Measurements from ENCODE around the gene AGAP9.
"Not testable (repeated sequence)": the region's sequence is repeated elsewhere in the genome, so short reads cannot be mapped to it uniquely, and the experiment has no call there.

- not testable (repeated sequence) for TF ChIP-seq FOSL1 (IDR thresholded peaks at IDR 0.05; ENCODE audit: insufficient read depth, low read depth, low read length); POLR2A (IDR thresholded peaks at IDR 0.05; ENCODE audit: control extremely low read depth in 1 of 2, low read depth in 2 of 2, low read length in 2 of 2); ZNF274 (IDR thresholded peaks at IDR 0.05; ENCODE audit: borderline replicate concordance, extremely low read depth, low read length); MAX (IDR thresholded peaks at IDR 0.05); TEAD4 (IDR thresholded peaks at IDR 0.05; ENCODE audit: low read depth, low read length); CEBPB (IDR thresholded peaks at IDR 0.05; ENCODE audit: low read depth, low read length); GABPA (IDR thresholded peaks at IDR 0.05; ENCODE audit: borderline replicate concordance, insufficient read depth, low read length); KDM1A (IDR thresholded peaks at IDR 0.05; ENCODE audit: borderline replicate concordance, low read length); JUND (IDR thresholded peaks at IDR 0.05; ENCODE audit: low read length)
- TF ChIP-seq, protein P1, sequence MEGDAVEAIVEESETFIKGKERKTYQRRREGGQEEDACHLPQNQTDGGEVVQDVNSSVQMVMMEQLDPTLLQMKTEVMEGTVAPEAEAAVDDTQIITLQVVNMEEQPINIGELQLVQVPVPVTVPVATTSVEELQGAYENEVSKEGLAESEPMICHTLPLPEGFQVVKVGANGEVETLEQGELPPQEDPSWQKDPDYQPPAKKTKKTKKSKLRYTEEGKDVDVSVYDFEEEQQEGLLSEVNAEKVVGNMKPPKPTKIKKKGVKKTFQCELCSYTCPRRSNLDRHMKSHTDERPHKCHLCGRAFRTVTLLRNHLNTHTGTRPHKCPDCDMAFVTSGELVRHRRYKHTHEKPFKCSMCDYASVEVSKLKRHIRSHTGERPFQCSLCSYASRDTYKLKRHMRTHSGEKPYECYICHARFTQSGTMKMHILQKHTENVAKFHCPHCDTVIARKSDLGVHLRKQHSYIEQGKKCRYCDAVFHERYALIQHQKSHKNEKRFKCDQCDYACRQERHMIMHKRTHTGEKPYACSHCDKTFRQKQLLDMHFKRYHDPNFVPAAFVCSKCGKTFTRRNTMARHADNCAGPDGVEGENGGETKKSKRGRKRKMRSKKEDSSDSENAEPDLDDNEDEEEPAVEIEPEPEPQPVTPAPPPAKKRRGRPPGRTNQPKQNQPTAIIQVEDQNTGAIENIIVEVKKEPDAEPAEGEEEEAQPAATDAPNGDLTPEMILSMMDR (IDR thresholded peaks at IDR 0.05; ENCODE audit: control extremely low read depth in 1 of 3, insufficient read depth in 1 of 3, low read depth in 1 of 3, low read length in 3 of 3), result not testable (repeated sequence)
Observed at GRCh38 chr10:47566757-47567156, 43.3 kb upstream of the AGAP9 start.
